GM12892 (cell line): Measurements from ENCODE around the gene ATOH1.

ENCODE experiments used
- POLR2A ChIP-seq: IDR thresholded peaks from 2 replicates; pipeline ENCODE4 v1.6.1; 2011; ENCODE audit warnings: low read depth, low read length, control low read depth
- TAF1 ChIP-seq: IDR thresholded peaks from 2 replicates; pipeline ENCODE4 v1.6.1; 2011; ENCODE audit warnings: low read depth, mild to moderate bottlenecking, control low read depth, low read length, borderline replicate concordance

- TF ChIP-seq POLR2A: no peak
- no peak for TF ChIP-seq TAF1
Measured at GRCh38 chr4:93802045-93802444, 26.5 kb upstream of the ATOH1 start.
